Mesenchymal stem cell (in vitro differentiated cells and primary cell): ENCODE data around the gene SEMA3B.

Source experiments
- DNase-seq: peaks from one replicate; pipeline ENCODE4 v3.0.0-alpha.2; 2013
- H2AFZ ChIP-seq: one replicate; pipeline ENCODE4 v1.6.1; 2013; ENCODE audit warnings: low read depth, mild to moderate bottlenecking, control low read depth, inconsistent platforms, low read length, moderate library complexity
- H2AK5ac ChIP-seq: 2 replicates; pipeline ENCODE4 v1.6.1; 2013; ENCODE audit warnings: low read length, moderate library complexity, mild to moderate bottlenecking, inconsistent platforms; ENCODE audit not compliant: severe bottlenecking
- H2BK120ac ChIP-seq: one replicate; pipeline ENCODE4 v1.6.1; 2013; ENCODE audit warnings: low read depth, mild to moderate bottlenecking, inconsistent platforms, low read length, moderate library complexity
- H2BK12ac ChIP-seq, 2 experiments: one replicate each; pipeline ENCODE4 v1.6.1; 2013; ENCODE audit warnings: inconsistent platforms in 2 of 2, low read length in 2 of 2, mild to moderate bottlenecking in 2 of 2, moderate library complexity in 2 of 2, control low read depth in 1 of 2
- H2BK15ac ChIP-seq: one replicate; pipeline ENCODE4 v1.6.1; 2013; ENCODE audit warnings: mild to moderate bottlenecking, low read depth, inconsistent platforms; ENCODE audit not compliant: poor library complexity, severe bottlenecking
- H2BK5ac ChIP-seq: 2 replicates; pipeline ENCODE4 v1.6.1; 2013; ENCODE audit warnings: low read depth, mild to moderate bottlenecking, low read length, control low read depth, inconsistent platforms; ENCODE audit not compliant: poor library complexity, severe bottlenecking
- H3K14ac ChIP-seq, 2 experiments: one replicate each; pipeline ENCODE4 v1.6.1; 2013; ENCODE audit warnings: inconsistent platforms in 2 of 2, low read length in 2 of 2, control low read depth in 1 of 2, mild to moderate bottlenecking in 1 of 2, moderate library complexity in 1 of 2
- H3K18ac ChIP-seq, 2 experiments: one replicate each; pipeline ENCODE4 v1.6.1; 2013; ENCODE audit warnings: inconsistent platforms in 2 of 2, low read length in 2 of 2, control low read depth in 1 of 2, low read depth in 1 of 2, mild to moderate bottlenecking in 1 of 2
- H3K23ac ChIP-seq, 2 experiments: one replicate each; pipeline ENCODE4 v1.6.1; 2013; ENCODE audit warnings: inconsistent platforms in 2 of 2, low read length in 2 of 2, mild to moderate bottlenecking in 2 of 2, moderate library complexity in 2 of 2, control low read depth in 1 of 2
- H3K27ac ChIP-seq: 2 replicates; pipeline ENCODE4 v1.5.1; 2013; ENCODE audit warnings: mild to moderate bottlenecking, moderate library complexity, low read length, control low read depth, inconsistent platforms; ENCODE audit not compliant: poor library complexity, severe bottlenecking
- H3K27me3 ChIP-seq, 2 experiments: 2 replicates each; pipeline versions ENCODE4 v1.6.1 to v1.7.0; 2013; ENCODE audit warnings: low read length in 2 of 2, mild to moderate bottlenecking in 2 of 2, moderate library complexity in 2 of 2, control low read depth in 1 of 2, inconsistent platforms in 1 of 2; ENCODE audit not compliant: control insufficient read depth in 1 of 2, insufficient read depth in 1 of 2
- H3K36me3 ChIP-seq, 2 experiments: 2 replicates each; pipeline versions ENCODE4 v1.6.1 to v1.7.0; 2013; ENCODE audit warnings: low read length in 2 of 2, control low read depth in 1 of 2, inconsistent platforms in 1 of 2, low read depth in 1 of 2, mild to moderate bottlenecking in 1 of 2; ENCODE audit not compliant: insufficient read depth in 2 of 2, control insufficient read depth in 1 of 2
- H3K4ac ChIP-seq, 2 experiments: one replicate each; pipeline ENCODE4 v1.6.1; 2013; ENCODE audit warnings: inconsistent platforms in 2 of 2, low read length in 2 of 2, mild to moderate bottlenecking in 2 of 2, moderate library complexity in 2 of 2, control low read depth in 1 of 2, low read depth in 1 of 2
- H3K4me1 ChIP-seq: 2 replicates; pipeline ENCODE4 v1.6.1; 2013; ENCODE audit warnings: low read depth, low read length, control low read depth; ENCODE audit not compliant: control insufficient read depth, insufficient read depth
- H3K4me2 ChIP-seq: 2 replicates; pipeline ENCODE4 v1.6.1; 2013; ENCODE audit warnings: low read length, mild to moderate bottlenecking, inconsistent platforms; ENCODE audit not compliant: poor library complexity, severe bottlenecking
- H3K4me3 ChIP-seq, 2 experiments: 2 replicates each; pipeline versions ENCODE4 v1.5.1 to v1.7.0; 2013; ENCODE audit warnings: low read length in 2 of 2, mild to moderate bottlenecking in 2 of 2, control low read depth in 1 of 2, low read depth in 1 of 2; ENCODE audit not compliant: insufficient read depth in 1 of 2
- H3K79me1 ChIP-seq: replicated peaks from 2 replicates; pipeline ENCODE4 v1.6.1; 2013; ENCODE audit warnings: mild to moderate bottlenecking, control low read depth, low read length, inconsistent platforms; ENCODE audit not compliant: poor library complexity, severe bottlenecking
- H3K9ac ChIP-seq: 2 replicates; pipeline ENCODE4 v1.7.0; 2013; ENCODE audit warnings: mild to moderate bottlenecking, low read length, moderate library complexity
- H3K9me3 ChIP-seq: 2 replicates; pipeline ENCODE4 v1.7.0; 2013; ENCODE audit warnings: mild to moderate bottlenecking, low read length; ENCODE audit not compliant: control insufficient read depth
- H4K8ac ChIP-seq: one replicate; pipeline ENCODE4 v1.6.1; 2013; ENCODE audit warnings: inconsistent platforms, mild to moderate bottlenecking, low read length, moderate library complexity
- H4K91ac ChIP-seq: one replicate; pipeline ENCODE4 v1.6.1; 2013; ENCODE audit warnings: mild to moderate bottlenecking, low read length, inconsistent platforms
- WGBS: methylation state at CpG from one replicate; pipeline ENCODE4 v1.1.7; 2013; ENCODE audit warnings: mixed read lengths; 5-methylcytosine and 5-hydroxymethylcytosine counted together

The SEMA3B gene

GRCh38 chr3:50286322-50287227 lies 17.6 kb downstream of the SEMA3B start:
- Histone ChIP-seq H3K27ac (no peak overlapping the region), H3K4me2 (no peak overlapping the region), H3K4ac (no peak overlapping the region), H3K4me1 (peaks cover 11% of the 10 kb centered on the region), H3K27me3 (no peaks in the 10 kb centered on the region), H4K91ac (no peak overlapping the region), H2AFZ (no peak overlapping the region), H3K9ac (no peak overlapping the region), H2BK120ac (no peak overlapping the region), H3K18ac (no peak overlapping the region), H3K9me3 (no peaks in the 10 kb centered on the region), H3K14ac (no peak overlapping the region), H2BK5ac (no peak overlapping the region), H3K79me1 (peaks cover 22% of the 10 kb centered on the region), H2BK12ac (no peak overlapping the region), H2AK5ac (no peak overlapping the region), H3K36me3 (peaks cover 45 to 48% of the 10 kb centered on the region in 2 experiments), H4K8ac (no peak overlapping the region), H3K23ac (no peak overlapping the region), H2BK15ac (no peak overlapping the region), H3K4me3 (no peak overlapping the region)
- no peak for DNase-seq
- 97% methylated on average over 25 of the region's 28 CpGs for WGBS

- Histone ChIP-seq H2BK5ac (no peak overlapping the region), H3K4me2 (no peak overlapping the region), H2BK15ac (no peak overlapping the region), H3K14ac (no peak overlapping the region), H3K4me1 (peaks cover 12% of the 10 kb centered on the region), H3K27ac (no peak overlapping the region), H2BK12ac (no peak overlapping the region), H4K91ac (no peak overlapping the region), H3K79me1 (peaks cover 25% of the 10 kb centered on the region), H3K27me3 (no peaks in the 10 kb centered on the region), H3K4me3 (no peak overlapping the region), H3K9me3 (no peaks in the 10 kb centered on the region), H3K36me3 (peaks cover 45 to 48% of the 10 kb centered on the region in 2 experiments), H3K18ac (no peak overlapping the region), H2AK5ac (no peak overlapping the region), H3K23ac (no peak overlapping the region), H3K9ac (no peak overlapping the region), H2AFZ (no peak overlapping the region), H3K4ac (no peak overlapping the region), H4K8ac (no peak overlapping the region), H2BK120ac (no peak overlapping the region)
- no peak for DNase-seq
- WGBS, result 100% methylated on average over 1 of the region's 1 CpG
Measured at GRCh38 chr3:50287262-50287661, 18.3 kb downstream of the SEMA3B start.

GRCh38 chr3:50288387-50289007 lies 19.6 kb downstream of the SEMA3B start:
- Histone ChIP-seq H2AK5ac (no peak overlapping the region), H3K9me3 (no peaks in the 10 kb centered on the region), H3K36me3 (peaks cover 45 to 48% of the 10 kb centered on the region in 2 experiments), H2BK12ac (no peak overlapping the region), H3K14ac (no peak overlapping the region), H3K18ac (no peak overlapping the region), H3K23ac (no peak overlapping the region), H4K8ac (no peak overlapping the region), H2AFZ (no peak overlapping the region), H3K79me1 (peaks cover 25% of the 10 kb centered on the region), H2BK15ac (no peak overlapping the region), H3K4me3 (no peak overlapping the region), H3K4me1 (peaks cover 17% of the 10 kb centered on the region), H2BK5ac (no peak overlapping the region), H3K27me3 (no peaks in the 10 kb centered on the region), H3K9ac (no peak overlapping the region), H2BK120ac (no peak overlapping the region), H4K91ac (no peak overlapping the region), H3K4ac (no peak overlapping the region), H3K4me2 (no peak overlapping the region), H3K27ac (no peak overlapping the region)
- no peak for DNase-seq
- 99% methylated on average over 23 of the region's 23 CpGs for WGBS

- H3K27me3 ChIP-seq, result no peaks in the 10 kb centered on the region
- 98% methylated on average over 6 of the region's 6 CpGs for WGBS
- no peak overlapping the region for H3K23ac ChIP-seq
- peaks cover 17% of the 10 kb centered on the region for H3K4me1 ChIP-seq
- H2AK5ac ChIP-seq, result no peak overlapping the region
- no peak overlapping the region for H2BK12ac ChIP-seq
- no peak overlapping the region for H4K8ac ChIP-seq
- no peak overlapping the region for H4K91ac ChIP-seq
- H3K27ac ChIP-seq, result no peak overlapping the region
- H2BK120ac ChIP-seq, result no peak overlapping the region
- no peak overlapping the region for H2AFZ ChIP-seq
- H3K79me1 ChIP-seq, result peaks cover 25% of the 10 kb centered on the region
- no peak overlapping the region for H2BK15ac ChIP-seq
- H3K4me3 ChIP-seq, result no peak overlapping the region
- no peak overlapping the region for H3K18ac ChIP-seq
- no peak overlapping the region for H3K9ac ChIP-seq
- no peak overlapping the region for H3K14ac ChIP-seq
- no peak overlapping the region for H2BK5ac ChIP-seq
- H3K36me3 ChIP-seq, result peaks cover 45 to 48% of the 10 kb centered on the region in 2 experiments
- H3K4ac ChIP-seq, result no peak overlapping the region
- no peak for DNase-seq
- H3K4me2 ChIP-seq, result no peak overlapping the region
- no peaks in the 10 kb centered on the region for H3K9me3 ChIP-seq
Measured at GRCh38 chr3:50289130-50289529, 20.2 kb downstream of the SEMA3B start.
